ENCODE data around the gene WDR83.

Gene WDR83

GRCh38 chr19:12685831-12686230 lies 19.2 kb downstream of the WDR83 start:
- TF ChIP-seq CTCF (IDR thresholded peaks at IDR 0.05; ENCODE audit: low read depth, low read length): no peak
- no peak overlapping the region for H3K4me3 ChIP-seq (replicated peaks in 1 of 2; ENCODE audit: low read depth in 2 of 2, low read length in 2 of 2)
- DNase-seq (ENCODE audit: low read depth in 2 of 2): no peak

GRCh38 chr19:12687496-12688196 lies 21.0 kb downstream of the WDR83 start, which contains the start of gene GNG14:
TSS of gene GNG14 (plus strand) at chr19:12687998. CDS start at chr19:12688049, 51 bp downstream.
- no peak for TF ChIP-seq CTCF (IDR thresholded peaks at IDR 0.05; ENCODE audit: low read depth, low read length)
- no peak for DNase-seq (ENCODE audit: low read depth in 2 of 2)
- H3K4me3 ChIP-seq (replicated peaks in 1 of 2; ENCODE audit: low read depth in 2 of 2, low read length in 2 of 2): no peak within 1 kb of the TSS

GRCh38 chr19:12689012-12689411 lies 22.4 kb downstream of the WDR83 start:
- H3K4me3 ChIP-seq (replicated peaks in 1 of 2; ENCODE audit: low read depth in 2 of 2, low read length in 2 of 2): no peak overlapping the region
- no peak for DNase-seq (ENCODE audit: low read depth in 2 of 2)
- TF ChIP-seq CTCF (IDR thresholded peaks at IDR 0.05; ENCODE audit: low read depth, low read length): no peak

- no peak for TF ChIP-seq CTCF (IDR thresholded peaks at IDR 0.05; ENCODE audit: low read depth, low read length)
- H3K4me3 ChIP-seq (replicated peaks in 1 of 2; ENCODE audit: low read depth in 2 of 2, low read length in 2 of 2): no peak overlapping the region
Measured at GRCh38 chr19:12689581-12690216, 23.1 kb downstream of the WDR83 start.

GRCh38 chr19:12692960-12693359 lies 26.4 kb downstream of the WDR83 start:
- no peak for DNase-seq (ENCODE audit: low read depth in 2 of 2)
- H3K4me3 ChIP-seq (replicated peaks in 1 of 2; ENCODE audit: low read depth in 2 of 2, low read length in 2 of 2): no peak overlapping the region
- TF ChIP-seq CTCF (IDR thresholded peaks at IDR 0.05; ENCODE audit: low read depth, low read length): no peak

More at GRCh38 chr19:12689581-12690216, 23.1 kb downstream of the WDR83 start:
- DNase-seq (ENCODE audit: low read depth in 2 of 2): no peak

GRCh38 chr19:12694641-12695040 lies 28.0 kb downstream of the WDR83 start:
- DNase-seq (ENCODE audit: low read depth in 2 of 2): no peak
- no peak for TF ChIP-seq CTCF (IDR thresholded peaks at IDR 0.05; ENCODE audit: low read depth, low read length)
- H3K4me3 ChIP-seq (replicated peaks in 1 of 2; ENCODE audit: low read depth in 2 of 2, low read length in 2 of 2): no peak overlapping the region

Measured in cardiac fibroblast (primary cell).